Measurements from ENCODE around the gene DTD1.

Gene DTD1, protein sequence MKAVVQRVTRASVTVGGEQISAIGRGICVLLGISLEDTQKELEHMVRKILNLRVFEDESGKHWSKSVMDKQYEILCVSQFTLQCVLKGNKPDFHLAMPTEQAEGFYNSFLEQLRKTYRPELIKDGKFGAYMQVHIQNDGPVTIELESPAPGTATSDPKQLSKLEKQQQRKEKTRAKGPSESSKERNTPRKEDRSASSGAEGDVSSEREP

GRCh38 chr20:18587665-18588573 lies at the start of gene DTD1:
DTD1 (plus strand) TSS chr20:18588054; CDS start chr20:18588073, 19 bp downstream.
- peak; percentile 74 for DNase-seq (ENCODE audit: low read depth)

- DNase-seq (ENCODE audit: low read depth): no peak
Observed at GRCh38 chr20:18541741-18542140, 46.1 kb upstream of the DTD1 start.

DNA sequence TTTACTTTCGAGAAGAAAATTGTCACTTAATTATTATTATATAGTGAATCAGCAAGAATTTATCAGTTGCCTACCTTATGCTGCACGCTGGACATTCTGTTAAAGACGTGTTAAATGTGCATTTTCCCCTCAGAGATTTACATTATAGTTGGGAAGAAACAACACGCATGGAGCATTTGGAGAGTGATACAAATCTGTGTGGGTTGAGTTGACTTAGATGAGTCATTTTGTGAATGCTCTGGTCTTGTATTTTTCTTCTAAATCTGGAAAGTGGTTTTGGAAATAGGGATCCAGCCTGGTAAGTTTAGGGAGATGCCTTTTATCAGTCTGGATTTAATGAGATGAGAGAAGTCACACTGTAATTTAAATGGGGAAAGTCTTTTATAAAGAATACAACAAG lies 44.6 kb upstream of the DTD1 start:
- no peak for DNase-seq (ENCODE audit: low read depth)

DNA sequence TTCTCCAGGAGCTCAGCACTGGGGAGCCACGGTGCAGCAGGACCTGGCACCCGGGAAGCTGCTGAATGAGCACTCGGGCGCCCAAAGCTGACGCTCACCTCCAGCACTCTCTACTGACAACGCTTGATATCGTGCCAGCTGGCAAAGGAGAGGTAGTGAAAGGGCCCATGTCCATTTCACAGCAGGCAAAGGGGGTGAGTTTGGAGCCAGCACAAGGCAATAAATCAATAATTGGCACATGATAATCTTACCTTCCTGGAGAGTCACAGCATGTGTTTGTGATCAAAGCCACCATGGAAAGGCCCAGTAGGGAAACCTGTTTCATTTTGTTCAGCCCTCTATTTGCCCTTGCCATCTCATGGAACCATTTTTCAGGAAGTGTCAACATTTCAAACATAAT lies 43.9 kb upstream of the DTD1 start:
- DNase-seq (ENCODE audit: low read depth): no peak

DNA sequence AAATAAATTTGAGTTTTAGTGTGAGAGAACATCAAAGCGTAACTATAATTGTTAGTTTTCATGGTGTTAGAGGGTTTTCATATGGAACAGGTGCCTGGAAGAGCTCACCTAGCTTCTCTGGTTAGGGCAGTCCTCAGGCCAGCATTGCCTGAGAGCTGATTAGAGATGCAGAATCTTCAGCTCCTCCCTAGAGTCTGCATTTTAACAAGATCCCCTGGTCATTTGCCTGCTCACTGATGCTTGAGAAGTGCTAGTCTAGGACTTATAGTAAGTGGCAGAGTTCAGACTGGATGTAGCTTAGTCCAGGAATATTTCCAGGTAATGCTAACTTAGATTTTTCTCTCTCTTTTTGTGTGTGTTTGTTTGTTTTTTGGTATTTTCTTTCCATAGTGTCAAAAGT lies 42.3 kb upstream of the DTD1 start:
- no peak for DNase-seq (ENCODE audit: low read depth)

DNA sequence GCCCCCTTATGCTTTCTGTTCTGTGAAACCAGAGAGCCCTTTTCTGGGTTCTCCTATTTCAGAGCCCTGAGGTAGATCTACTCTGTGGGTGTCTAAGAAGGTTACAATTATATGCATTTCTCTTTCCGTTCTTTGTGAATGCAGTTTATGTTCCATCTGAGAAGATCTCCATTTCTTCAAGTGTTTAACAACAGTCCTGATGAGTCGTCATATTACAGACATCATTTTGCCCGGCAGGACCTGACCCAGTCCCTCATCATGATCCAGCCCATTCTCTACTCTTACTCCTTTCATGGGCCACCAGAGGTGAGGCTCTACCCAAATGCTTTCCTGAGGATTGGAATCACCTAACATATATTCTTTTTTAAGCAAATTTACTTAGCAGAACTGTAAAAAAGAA lies 39.4 kb upstream of the DTD1 start:
- no peak for DNase-seq (ENCODE audit: low read depth)

- no peak for DNase-seq (ENCODE audit: low read depth)
Observed at GRCh38 chr20:18553746-18554145, 34.1 kb upstream of the DTD1 start.

GRCh38 chr20:18566892-18567738 lies 20.7 kb upstream of the DTD1 start, which contains the start of gene SMIM26:
SMIM26 (plus strand) TSS chr20:18567432; CDS start chr20:18567479, 47 bp downstream.
- DNase-seq (ENCODE audit: low read depth): peak; percentile 90

GRCh38 chr20:18567739-18568091 lies 20.1 kb upstream of the DTD1 start:
- DNase-seq (ENCODE audit: low read depth): no peak

DNA sequence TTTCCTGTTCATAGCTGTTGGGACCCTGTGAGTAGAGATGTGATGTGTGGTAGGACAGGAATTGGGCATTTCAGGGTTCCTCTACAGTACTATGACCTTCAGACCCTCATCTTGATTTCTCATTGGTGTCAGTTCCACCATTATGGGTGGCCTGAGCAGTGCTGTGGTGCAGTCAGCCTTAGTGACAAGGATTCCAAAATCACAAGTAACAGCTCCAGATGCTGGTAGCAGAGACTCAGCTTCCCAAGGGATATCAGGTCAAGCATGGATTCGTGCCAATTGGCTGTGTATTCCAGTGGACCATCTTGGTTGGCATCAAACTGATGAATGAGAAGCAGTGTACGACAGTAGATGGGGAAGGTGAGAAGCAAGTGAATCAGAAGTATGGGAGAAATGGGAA lies 16.8 kb upstream of the DTD1 start:
- no peak for DNase-seq (ENCODE audit: low read depth)

GRCh38 chr20:18571578-18571977 lies 16.3 kb upstream of the DTD1 start:
- no peak for DNase-seq (ENCODE audit: low read depth)

DNA sequence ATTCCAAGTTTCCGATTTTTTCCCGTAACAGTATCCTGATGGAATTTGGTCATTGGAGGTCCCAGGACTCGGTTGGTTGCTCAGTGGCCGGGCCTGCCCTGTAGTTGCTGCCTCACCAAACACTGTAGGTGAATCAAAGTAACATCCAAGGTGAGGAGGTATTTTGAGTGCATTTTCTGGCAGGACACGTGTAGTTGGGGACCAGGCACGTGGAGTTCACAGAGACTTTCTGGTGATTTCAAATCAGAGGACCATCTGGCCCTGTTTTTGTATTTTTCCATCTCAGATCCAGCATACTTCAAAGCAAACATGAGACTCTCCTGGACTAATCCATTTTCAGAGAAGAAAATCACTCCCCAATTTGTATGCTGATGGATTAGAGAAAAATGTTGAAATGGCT lies 9.9 kb upstream of the DTD1 start:
- DNase-seq (ENCODE audit: low read depth): no peak

GRCh38 chr20:18578581-18578980 lies 9.3 kb upstream of the DTD1 start:
- DNase-seq (ENCODE audit: low read depth): no peak

- DNase-seq (ENCODE audit: low read depth): no peak
Observed at GRCh38 chr20:18580012-18580411, 7.8 kb upstream of the DTD1 start.

GRCh38 chr20:18585134-18585533 lies 2.7 kb upstream of the DTD1 start:
- DNase-seq (ENCODE audit: low read depth): no peak

DNA sequence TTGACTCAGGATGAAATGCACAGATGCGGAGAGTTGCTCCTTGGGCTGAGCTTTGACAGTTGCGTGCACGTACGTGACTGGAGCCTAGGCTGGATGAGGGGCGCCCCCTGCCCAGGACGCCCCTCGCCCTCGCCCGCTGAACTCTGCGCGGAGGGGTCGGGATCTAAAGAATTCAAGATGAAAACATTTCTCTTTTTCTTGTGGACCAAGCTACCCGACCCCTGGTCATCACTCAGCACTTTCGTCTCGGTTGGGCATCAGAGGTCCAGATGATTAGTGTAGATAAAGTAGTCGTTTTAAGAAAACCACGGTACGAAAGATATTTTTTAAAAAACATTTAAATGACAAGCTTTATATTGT lies 700 bp downstream of the DTD1 start:
- DNase-seq (ENCODE audit: low read depth): no peak

DNA sequence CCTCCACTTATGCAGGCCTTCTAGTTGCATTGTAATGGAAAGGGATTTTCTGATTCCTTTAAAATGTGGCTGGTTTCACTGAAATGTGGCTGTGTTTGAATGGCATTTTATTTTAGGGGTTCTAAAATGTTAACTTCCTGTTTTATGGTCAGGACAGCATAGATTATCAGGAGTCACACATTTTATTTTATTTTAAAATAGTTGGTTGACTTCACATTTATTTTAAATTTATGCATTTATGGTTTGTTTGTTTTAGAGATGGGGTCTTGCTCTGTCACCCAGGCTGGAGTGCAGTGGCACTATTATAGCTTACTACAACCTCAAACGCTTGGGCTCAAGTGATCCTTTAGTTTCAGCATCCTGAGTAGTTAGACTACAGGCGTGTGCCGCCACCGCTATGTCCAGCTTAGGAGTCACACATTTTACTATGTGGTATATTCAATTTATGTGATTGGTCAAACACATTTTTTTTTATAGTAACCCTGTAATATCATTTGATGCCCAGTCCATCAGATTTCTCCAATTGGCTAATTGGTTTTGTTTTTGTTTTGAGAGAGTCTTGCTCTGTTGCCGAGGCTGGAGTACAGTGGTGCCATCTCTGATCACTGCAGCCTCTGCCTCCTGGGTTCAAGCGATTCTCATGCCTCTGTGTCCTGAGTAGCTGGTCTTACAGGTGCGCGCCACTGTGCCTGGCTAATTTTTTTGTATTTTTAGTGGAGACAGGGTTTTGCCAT lies 2.3 kb downstream of the DTD1 start:
- DNase-seq (ENCODE audit: low read depth): no peak

DNA sequence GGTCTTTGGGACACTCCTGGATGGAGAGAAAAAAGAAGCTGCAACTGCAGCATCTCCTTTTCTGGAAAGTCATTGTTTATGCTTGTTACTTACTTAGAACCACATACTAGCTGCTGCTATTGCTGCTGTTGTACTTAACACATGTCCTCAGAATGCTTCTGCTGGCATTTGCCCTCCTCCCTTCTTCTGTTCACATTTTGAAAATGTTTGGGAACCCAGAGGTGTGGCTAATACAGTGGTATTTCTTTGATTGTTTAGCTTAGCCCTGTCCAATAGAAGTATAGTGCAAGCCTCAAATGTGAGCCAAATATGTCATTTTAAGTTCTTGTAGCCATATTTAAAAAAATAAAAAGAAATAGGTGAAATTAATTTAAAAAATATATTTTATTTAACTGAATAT lies 8.4 kb downstream of the DTD1 start:
- no peak for DNase-seq (ENCODE audit: low read depth)

- DNase-seq (ENCODE audit: low read depth): no peak
Observed at GRCh38 chr20:18609741-18610140, 21.9 kb downstream of the DTD1 start.

DNA sequence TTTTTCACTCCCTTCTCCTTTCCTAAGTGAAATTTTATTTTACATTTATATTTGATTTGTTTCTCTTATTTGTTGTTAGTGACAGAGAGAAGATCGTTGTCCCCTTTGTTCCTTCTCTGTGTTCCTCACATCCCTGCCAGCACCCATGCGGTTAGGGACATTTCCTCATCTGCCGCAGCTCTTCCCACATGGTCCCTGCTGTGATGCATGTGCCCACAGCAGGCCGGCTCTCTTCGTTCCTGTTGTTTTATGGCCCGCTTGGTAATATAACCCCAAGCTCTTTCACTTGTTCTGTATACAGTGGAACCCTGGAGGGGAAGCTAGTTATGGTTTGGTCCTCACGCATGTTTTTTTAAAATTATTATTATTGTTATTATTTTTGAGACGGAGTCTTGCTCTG lies 23.6 kb downstream of the DTD1 start:
- no peak for DNase-seq (ENCODE audit: low read depth)

DNA sequence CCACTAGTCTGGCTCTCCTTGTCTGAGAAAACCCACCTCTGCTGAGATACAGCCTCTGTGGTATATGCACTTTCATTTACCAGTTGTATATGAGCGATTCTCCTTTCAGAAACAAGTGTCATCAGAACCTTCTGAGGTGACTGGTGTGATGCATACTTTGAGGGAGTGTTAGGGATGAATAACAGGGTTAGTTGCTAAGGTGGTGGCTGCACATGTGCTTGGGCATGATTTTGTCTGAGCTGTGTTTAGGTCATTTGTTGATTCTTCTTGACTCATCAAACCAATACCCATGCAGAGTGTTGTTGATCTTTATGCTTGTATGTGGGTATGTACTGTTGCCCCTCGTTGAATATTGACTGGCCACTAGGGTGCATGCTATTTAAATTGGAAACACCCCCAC lies 25.7 kb downstream of the DTD1 start:
- DNase-seq (ENCODE audit: low read depth): no peak

GRCh38 chr20:18614244-18614643 lies 26.4 kb downstream of the DTD1 start:
- DNase-seq (ENCODE audit: low read depth): no peak
